ENCODE results near the gene GIPC1. TPM values are rescaled to one million over a fixed set of nuclear protein-coding genes. Genes with fewer than 3 reads are reported as not detected.

GIPC1 gene
- total and polyA plus RNA-seq, 2 of the 4 experiments (the other 2 are of a cell fraction), result 74.2 to 133 TPM

DNA sequence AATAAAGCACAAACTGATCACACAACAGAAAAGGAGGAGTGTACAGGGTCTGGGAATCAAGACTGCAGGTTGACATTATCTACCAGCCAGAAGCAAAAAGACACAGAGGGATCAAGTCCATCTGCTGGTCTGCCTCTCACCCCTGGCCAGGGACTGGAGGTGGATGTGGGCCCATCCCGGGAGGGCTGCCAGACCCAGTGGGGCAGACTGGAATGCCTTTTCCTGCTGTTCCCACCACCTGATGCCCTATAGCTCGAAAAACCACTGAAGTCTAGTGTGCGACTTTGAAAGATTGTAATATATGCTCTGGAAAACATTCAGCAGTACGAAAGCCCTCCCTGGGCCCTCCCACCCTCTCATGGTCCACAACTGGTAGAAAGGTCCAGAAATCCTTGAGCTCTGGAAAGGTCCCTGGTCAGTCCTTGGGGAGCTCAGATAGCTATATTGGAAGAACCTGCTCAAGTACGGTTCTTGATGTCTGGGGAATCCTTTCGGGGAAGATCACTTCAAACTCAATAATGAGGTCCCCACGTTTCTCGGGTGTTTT lies 19.6 kb upstream of the GIPC1 start:
- intact Hi-C loops (cut with micrococcal nuclease) (no loop called here), dilution Hi-C loops (cut with HindIII; ENCODE audit: low sequenced_read_pairs, unreplicated experiment) (no loop called here), in situ Hi-C loops (cut with MboI; ENCODE audit: low sequenced_read_pairs) (no loop called here)
- H4K5ac ChIP-seq (ENCODE audit: low read depth, low read length), result no peak overlapping the region
- no peak overlapping the region for H2AFZ ChIP-seq (replicated peaks; ENCODE audit: low read length, poor library complexity)
- no peak overlapping the region for H2BK120ac ChIP-seq (ENCODE audit: low read depth, low read length)
- H2AK9ac ChIP-seq (replicated peaks; ENCODE audit: low read depth, low read length, poor library complexity), result peak overlapping the region; percentile 38
- H3K9me1 ChIP-seq (ENCODE audit: insufficient read depth, low read length), result peaks cover 25% of the 10 kb centered on the region
- H4K8ac ChIP-seq (ENCODE audit: low read depth in 2 of 2, low read length in 2 of 2), result no peak overlapping the region
- H3K4me2 ChIP-seq (ENCODE audit: low read depth, low read length), result peak overlapping the region; percentile 98
- POLR2A ChIA-PET (ENCODE audit: unreplicated experiment), result interaction anchor here (0.7 kb wide), 1 partner anchor 12 kb away, joined by 3 read pairs; no protein-coding TSS in a partner anchor
- no peak overlapping the region for H3K56ac ChIP-seq (ENCODE audit: extremely low read depth, insufficient read depth, low read length)
- ATAC-seq (ENCODE audit: low read depth) (no peak), DNase-seq (peak; percentile 52)
- WGBS, 2 experiments (ENCODE audit: extremely low coverage in 2 of 2, insufficient read length in 1 of 2), result 60% methylated on average over 1 of the region's 8 CpGs; no CpG with 5 or more reads in 1 of the 2 experiments
- CTCF ChIA-PET, result no interaction called here
- H3K23ac ChIP-seq (ENCODE audit: low read depth, low read length), result 0 out of 2 replicates have a peak overlapping the region, but pooled peaks have one; percentile 87
- H3K14ac ChIP-seq (replicated peaks; ENCODE audit: low read depth, low read length), result no peak overlapping the region
- H3K4me3 ChIP-seq (ENCODE audit: insufficient read depth, low read depth, low read length), result no peak overlapping the region
- no peak overlapping the region for H2BK15ac ChIP-seq (ENCODE audit: low read depth, low read length)
- H3K4ac ChIP-seq (ENCODE audit: low read depth, low read length), result no peak overlapping the region
- no peak overlapping the region for H3K18ac ChIP-seq (ENCODE audit: low read depth, low read length)
- H3K9ac ChIP-seq (ENCODE audit: low read depth, low read length), result no peak overlapping the region
- no peak overlapping the region for H3K27ac ChIP-seq (ENCODE audit: insufficient read depth, low read length)
- BruUV-seq (replicated peaks), result no TSS peak
- H2BK20ac ChIP-seq (ENCODE audit: low read depth, low read length), result no peak overlapping the region
- no peak overlapping the region for H2AK5ac ChIP-seq (ENCODE audit: low read depth, low read length)
- no peak overlapping the region for H4K91ac ChIP-seq (ENCODE audit: insufficient read depth, low read depth, low read length)
- H3K4me1 ChIP-seq (ENCODE audit: control insufficient read depth, insufficient read depth, low read length), result peaks cover 20% of the 10 kb centered on the region
- peaks cover 23 to 60% of the 10 kb centered on the region in 2 experiments for H3K79me1 ChIP-seq (ENCODE audit: low read depth in 1 of 2, low read length in 2 of 2)
- H3K27me3 ChIP-seq (ENCODE audit: control insufficient read depth, insufficient read depth, low read length), result no peaks in the 10 kb centered on the region
- H4K20me1 ChIP-seq (ENCODE audit: insufficient read depth, low read length), result peaks cover 45% of the 10 kb centered on the region
- no peak overlapping the region for H2BK5ac ChIP-seq (ENCODE audit: low read depth, low read length, poor library complexity, severe bottlenecking)
- H3K36me3 ChIP-seq (ENCODE audit: control insufficient read depth, insufficient read depth, low read length), result peaks cover 27% of the 10 kb centered on the region
- H3K9me3 ChIP-seq (ENCODE audit: control insufficient read depth, insufficient read depth, low read length), result no peaks in the 10 kb centered on the region
- TF ChIP-seq RAD21 (IDR thresholded peaks at IDR 0.05; ENCODE audit: low read length) (no peak), POLR2A (IDR thresholded peaks at IDR 0.05; ENCODE audit: low read depth, low read length) (0 out of 2 replicates have a peak, but pooled peaks have one; percentile 36)
